HG03196 (cell line): Measurements from ENCODE around the gene MBD4.
A peak's percentile ranks its signal among the peaks of the same experiment; 100 is the strongest.
"Not testable (repeated sequence)": the region's sequence is repeated elsewhere in the genome, so short reads cannot be mapped to it uniquely, and the experiment has no call there.

Experiments
- ATAC-seq: cut with Tn5 transposase; IDR thresholded peaks from one replicate; pipeline ENCODE4 v1.9.1; 2021; ENCODE audit not compliant: unreplicated experiment

MBD4 gene

DNA sequence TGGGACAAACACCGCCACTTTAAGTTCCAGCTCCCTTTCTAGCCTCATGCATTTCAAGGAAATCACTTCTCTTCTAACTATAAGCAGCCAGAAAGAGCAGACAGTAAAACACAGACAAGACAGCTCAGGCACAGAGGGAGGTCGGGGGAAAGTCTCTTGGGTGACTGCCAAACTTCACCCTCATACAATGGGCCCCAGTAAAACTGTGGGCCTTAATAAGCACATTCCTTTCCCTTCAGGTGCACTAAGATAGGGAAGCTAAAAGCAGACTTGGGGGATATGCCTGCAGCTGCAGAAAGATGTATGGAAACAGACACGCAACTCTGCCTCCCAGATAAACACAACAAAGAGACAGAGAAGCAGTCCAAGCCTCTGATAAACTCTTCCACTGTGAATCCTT, 26.5 kb downstream of the MBD4 start:
- not testable (repeated sequence) for ATAC-seq

DNA sequence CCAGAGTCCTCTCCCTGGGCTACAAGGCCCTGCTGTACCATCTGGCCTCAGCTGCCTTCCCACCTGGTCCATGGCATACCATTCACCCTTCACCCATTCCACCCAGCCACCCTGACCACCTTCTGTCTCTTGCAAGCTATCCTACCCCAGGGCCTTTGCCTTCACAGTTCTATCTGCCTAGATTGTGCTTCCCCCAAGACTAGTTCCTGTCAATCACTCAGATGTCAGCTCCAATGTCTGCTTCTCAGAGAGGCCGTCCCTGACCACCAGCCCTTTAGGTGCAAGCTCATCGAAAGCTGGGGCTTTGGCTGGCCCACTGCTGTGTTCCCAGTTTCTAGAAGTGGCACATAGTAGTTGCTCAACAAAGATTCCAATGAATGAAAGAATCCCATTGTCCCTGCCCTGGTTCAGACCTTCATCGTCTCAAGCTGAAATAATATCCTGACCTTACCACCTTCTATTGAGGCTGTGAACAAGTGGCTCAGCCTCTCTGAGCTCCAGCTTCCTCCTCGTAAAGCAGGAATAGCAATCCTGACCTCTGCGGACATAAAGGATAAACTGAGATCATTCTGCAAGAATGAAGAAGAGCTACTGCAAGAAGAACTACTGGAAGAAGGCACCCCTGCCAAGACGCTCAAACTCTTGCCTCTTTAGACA, 27.1 kb downstream of the MBD4 start:
- ATAC-seq = no peak

DNA sequence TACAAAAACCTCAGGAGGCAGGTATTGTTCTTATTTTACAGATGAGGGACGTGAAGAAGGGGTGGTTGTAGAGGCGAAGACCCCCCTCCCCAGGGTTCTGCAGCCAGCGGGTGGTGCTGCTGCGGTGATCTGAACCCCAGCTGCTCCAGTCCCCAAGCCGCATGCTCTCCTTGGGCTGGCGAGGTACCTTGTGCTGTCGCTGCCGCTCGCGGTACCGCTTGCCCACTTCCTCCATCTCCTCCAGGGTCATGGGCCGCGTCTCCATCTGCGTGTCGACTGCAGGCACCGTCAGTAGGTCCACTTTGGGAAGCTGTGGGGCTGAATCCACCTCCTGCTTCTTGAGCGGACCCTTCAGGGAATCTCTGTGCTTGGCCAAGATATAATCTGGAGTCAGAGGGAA, 28.8 kb downstream of the MBD4 start:
- ATAC-seq = no peak

DNA sequence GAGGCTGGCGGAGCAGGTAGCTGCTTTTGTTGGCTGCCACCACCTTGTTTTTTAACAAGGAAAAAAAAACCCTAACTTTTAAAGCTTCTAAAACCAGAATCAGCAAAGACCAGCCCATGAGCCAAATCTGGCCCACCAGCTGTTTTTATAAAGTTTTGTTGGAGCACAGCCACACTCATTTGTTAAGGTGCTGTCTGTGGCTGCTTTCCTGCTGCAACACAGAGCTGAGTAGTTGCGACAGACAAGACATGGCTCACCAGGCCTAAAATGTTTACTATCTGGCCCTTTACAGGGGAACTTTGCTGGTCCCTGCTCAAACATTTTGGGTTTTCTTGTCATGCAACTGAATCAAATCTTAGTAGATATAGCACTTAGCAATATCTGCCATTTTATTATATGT, 30.2 kb downstream of the MBD4 start:
- ATAC-seq = no peak

DNA sequence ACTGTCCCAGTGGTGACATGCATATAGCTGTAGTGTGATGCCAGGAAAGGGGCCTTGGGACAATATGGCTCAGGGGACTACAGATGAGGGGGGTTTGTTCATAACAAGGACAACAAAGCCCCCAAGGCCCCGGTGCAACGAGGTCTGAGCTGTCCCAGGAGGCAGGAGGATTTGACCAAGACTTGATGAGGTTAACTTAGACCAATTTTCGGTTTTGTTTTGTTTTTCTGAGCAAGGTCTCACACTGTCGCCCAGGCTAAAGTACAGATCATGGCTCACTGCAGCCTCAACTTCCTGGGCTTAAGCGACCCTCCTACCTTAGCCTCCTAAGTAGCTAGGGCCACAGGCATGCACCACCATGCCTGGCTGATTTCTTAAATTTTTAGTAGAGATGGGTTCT, 35.1 kb downstream of the MBD4 start:
- ATAC-seq = no peak

DNA sequence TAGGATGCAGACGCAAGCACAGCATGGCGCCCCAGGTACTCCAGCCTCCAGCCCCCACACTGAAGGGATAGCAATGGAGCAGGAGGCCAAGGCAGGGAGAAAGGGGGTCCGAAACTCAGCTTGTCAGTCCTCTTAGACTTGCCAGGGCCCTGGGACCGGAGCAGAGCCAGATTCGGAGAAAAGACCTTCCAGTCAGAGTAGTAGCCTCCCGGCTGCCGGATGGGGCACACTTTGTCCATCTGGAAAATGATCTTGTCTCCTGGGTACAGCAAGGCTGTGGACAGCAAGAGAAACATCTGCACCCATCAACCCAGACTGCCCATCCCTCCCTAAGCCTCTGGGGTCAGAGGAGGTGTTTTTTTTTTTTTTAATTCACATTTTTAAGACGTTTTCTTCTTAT, 35.6 kb downstream of the MBD4 start:
- ATAC-seq = no peak

DNA sequence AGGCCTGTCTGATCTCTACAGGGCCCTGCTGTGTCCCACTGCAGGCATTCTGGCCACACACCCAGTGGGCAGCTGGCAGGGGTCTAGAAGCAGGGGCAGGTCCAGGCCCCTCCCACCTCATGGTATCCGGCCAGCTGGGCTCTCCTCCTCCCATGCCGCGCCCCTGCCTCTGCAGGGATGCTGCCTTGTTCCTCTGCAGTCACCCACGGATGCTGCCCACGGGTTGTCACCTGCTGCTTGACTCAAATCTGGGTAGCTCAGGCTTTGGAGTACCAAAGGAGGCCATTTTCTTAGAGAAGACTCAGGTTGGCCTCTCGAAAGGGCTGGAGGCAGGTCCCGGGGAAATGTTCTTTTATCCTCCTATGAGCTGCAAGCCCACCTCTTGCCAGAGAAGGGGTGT, 36.3 kb downstream of the MBD4 start:
- ATAC-seq = no peak

DNA sequence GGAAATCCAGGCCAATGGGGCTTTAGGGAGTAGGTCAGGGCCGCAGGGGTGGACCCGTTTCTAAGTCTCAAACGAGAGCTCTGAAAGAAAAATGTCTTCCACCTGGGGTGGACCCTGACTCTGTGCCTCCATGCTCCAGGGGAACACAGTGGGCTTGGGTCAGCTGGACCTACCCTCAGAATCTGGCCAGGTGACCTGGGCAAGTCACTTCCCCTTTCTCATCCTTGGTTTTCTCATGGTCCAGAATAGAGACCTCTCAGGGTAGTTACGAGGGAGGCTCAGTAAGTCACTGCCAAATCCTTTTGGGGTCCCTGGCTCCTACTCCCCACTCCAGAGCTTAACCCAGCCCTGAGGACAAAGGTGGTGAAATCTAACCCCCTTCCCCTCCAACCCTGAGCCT, 37.1 kb downstream of the MBD4 start:
- ATAC-seq = no peak

DNA sequence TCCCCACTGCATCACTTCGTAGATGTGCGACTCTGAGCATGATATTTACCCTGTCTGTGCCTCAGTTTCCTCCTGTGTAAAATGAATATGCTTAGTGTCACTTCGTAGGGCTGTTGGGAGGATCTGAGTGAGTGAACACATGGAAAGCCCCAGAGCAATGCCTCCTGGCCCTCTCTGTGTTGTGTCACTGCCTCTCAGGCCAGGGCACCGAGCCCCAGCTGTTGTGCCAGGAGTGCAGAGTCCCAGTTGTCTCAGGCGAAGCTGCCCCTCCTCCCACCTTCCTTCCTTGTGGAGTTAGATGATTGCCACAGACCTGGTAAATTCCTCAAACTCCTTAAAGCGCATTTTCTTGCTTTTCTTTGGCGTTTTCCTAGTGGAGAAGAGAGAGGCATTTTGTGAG, 37.5 kb downstream of the MBD4 start:
- ATAC-seq = no peak

DNA sequence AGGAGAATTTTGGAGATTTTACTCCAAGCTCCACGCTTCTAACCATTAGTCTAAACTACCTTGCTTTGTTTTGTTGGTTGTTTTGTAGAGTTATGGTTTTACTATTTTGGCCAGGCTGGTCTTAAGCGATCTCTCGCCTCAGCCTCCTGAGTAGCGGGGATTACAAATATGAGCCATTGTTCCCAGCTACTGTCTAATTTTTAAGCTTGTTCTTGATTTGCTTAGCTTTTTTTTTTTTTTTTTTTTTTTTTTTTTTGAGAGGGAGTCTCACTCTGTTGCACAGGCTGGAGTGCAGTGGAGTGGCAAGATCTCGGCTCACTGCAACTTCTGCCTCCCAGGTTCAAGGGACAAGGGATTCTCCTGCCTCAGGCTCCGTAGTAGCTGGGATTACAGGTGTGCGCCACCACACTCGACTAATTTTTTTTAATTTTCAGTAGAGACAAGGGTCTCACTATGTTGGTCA, 39.8 kb downstream of the MBD4 start:
- peak; percentile 8 for ATAC-seq

DNA sequence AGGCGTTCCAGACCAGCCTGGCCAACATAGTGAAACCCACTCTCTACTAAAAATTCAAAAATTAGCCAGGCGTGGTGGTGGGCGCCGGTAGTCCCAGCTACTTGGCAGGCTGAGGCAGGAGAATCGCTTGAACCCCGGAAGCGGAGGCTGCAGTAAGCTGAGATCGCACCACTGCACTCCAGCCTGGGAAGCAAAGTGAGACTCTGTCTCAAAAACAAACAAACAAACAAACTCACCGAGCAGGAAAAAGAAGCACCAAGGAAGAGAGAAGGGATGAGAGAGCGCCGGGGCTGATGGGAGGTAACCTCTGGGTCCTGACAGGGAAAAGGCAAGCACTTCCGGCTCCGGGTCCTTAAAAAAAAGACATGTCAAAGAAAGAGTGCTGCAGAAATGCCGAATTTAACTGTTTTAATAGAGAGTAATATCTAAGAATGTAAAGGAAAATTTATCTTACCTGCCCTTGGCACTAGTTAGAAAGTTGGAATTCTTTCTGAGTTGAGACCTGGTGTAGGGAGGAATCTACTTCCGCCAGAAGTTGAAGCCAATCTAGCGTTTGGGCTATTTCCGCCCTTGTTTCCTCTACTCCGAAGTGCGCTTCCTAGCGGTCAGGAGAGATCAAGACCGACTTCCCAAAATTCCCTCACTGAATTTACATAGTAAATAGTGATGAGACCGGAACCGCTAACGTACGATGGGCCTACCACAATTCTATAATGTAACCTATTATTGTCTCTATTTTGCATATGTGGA, 40.4 kb downstream of the MBD4 start:
- peak; percentile 66 for ATAC-seq

DNA sequence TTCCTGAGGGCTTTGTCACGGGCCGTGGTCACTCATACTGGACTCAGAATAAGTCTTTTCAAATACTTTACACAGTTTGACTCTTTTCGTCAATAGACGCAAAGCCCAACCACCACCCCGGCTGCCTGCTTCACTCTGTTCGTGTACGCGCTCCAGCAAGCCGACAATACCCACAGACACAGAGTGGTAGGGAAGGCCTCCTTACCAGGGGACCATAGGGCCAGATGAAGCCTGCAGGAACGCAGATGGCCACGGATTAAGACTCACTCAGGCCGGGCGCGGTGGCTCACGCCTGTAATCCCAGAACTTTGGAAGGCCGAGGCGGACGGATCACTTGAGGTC, 41.0 kb downstream of the MBD4 start:
- ATAC-seq = no peak

DNA sequence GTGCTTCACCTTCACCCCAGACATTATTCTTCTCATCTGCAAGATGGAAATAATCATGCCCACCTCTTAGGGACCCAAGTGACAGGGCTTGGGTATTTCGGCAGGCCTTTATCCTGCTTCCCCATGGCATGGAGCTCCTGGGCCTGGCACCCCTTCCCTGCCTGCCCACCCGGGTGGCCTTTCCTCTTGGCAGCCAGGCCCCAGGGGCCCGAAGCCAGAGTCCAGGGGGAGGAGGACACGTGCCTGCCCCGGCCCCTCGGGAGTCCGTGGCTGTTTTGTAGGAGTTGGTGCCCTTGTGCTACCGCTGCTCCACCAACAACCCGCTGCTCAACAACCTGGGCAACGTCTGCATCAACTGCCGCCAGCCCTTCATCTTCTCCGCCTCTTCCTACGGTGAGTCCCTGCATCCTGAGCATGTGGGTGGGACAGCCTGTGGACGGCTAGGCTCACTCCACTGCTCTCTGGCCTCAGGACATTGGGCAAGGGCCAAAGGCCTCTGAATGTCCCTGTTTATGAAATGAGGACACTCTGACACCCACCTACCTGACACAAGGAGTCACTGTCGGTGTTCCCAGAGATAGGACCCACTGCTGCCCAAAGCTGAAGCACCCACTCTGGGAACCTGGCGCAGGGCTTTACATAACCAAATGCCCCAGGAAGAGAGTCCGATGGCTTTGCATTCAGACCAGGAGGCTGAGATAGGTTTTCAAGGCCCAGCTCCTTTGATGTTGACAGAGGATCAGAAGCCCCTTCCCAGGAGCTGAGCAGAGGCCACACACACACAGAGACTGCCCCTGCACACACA, 45.8 kb downstream of the MBD4 start:
- ATAC-seq = not testable (repeated sequence)

DNA sequence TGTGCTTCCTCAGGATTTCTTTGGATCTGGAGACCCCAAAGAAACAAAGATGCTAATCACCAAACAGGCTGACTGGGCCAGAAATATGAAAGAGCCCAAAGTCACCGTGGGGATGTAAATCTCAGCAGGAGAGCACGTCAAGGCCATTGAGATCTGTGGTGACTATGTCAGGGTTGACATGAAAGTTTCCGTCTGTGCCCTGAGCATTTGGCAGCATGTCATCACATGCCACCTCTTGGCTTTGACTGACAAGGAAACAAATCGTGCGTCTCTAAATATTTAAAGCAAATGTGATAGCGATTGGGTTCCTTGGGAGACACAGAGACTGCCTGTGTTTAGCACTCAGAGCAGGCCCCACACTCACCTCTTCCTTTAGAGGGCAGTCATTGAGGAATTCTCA, 46.5 kb downstream of the MBD4 start:
- ATAC-seq = no peak

DNA sequence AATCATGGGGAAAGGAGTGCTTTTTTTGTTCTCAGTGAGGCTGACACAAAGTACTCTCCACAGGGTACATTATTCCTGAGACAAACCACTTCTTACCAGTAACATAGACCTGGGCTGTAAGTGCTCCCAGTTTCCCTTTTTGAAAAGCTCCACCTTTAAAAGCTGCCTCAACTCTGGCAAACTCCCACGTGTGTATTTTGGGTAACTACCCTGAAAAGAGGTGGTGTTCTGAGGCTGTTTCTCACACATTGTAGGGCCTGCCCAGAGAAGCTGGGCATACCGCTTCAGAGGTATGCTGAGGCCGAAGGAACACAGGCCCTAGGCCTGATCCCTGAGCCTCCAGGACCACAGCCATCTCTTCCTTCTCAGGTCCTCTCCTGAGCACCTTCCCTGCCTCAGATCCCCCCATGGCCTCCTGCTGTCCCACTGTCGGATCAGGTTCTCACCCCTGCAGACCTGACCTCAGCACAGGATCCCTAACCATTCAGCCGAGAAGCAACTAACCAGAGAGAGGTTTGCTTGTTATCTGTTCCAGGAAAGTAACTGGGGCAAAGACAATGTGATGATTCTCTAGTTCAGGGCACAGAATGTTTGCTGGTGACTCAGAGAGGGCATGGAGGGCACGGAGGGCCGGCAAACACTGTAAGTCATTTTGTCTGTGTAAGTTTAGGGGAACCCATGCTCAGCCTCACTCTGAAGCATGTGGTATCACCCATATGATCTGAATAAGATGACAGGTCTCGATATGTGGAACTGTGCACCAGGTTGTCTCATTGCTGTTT, 47.5 kb downstream of the MBD4 start:
- ATAC-seq = not testable (repeated sequence)

DNA sequence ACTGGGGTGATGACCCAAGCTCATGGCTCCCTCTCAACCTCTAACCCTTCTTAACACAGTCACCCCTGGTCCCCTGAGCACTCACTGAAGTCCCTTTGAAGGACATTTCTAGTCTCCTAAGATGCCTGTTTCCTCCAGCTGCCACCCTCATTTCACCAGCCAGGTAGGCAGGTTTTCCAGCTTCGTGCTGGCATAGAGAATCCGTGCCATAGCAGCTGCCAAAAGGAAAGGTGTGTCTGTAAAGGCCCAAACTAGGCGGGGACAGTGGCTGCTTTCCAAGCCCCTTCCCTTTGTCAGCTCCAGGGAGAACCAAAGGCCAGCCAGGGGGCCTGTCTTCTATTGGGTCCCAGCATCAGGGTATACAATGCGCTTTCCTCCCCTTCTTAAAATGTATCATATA, 48.2 kb downstream of the MBD4 start:
- not testable (repeated sequence) for ATAC-seq

DNA sequence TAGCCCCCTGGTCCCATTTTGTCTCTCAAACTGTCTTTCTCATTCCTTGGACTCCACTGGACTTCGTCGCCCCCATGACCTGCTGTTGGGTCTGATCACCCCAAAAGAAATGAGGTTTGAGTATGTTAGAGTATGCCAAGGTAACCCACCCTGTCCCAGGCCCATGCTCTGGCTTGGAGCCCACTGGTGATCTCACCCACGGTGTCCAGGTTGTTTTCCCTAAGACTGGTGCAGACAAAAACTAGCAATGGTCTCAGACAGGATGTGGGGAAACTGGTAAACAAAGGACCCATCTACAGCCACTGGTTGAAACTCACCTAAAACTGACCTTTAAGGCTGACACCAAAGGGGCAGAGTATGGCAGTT, 50.2 kb downstream of the MBD4 start:
- no peak for ATAC-seq

DNA sequence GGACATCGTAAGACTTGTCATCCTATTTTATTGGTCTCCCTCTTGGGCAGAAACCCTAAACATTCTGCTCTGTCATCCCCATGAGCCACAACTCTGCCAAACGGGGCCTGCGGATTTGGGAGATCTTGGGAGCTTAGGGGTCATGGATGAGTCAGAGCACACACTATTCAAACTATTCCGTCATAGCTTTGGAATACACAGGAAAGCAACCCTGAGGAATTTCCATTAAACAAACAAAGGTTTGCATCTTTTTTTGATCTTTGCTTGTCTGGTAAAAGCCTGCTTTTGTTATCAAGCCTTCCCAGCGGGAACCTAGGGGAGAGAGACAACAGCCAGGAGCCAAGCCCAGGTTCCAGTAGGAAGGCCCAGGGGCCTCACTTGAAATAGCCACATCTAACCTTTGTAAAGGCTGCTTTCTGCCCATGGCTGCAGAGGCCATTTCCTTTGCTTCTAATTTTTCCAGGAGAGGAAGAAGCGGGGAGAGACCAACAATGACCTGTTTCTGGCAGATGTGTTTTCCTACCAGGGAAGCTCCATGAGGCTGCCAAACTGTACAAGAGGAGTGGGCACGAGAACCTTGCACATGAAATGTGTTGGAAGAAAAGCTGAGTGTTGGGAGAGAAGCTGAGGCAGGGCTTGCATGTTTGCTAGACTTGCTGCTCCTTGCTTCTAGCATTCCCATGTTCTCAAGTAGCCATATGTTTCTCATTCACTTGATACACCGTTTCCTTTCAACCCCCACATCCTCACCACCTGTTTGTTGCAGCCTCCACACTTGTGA, 50.8 kb downstream of the MBD4 start:
- ATAC-seq = not testable (repeated sequence)

DNA sequence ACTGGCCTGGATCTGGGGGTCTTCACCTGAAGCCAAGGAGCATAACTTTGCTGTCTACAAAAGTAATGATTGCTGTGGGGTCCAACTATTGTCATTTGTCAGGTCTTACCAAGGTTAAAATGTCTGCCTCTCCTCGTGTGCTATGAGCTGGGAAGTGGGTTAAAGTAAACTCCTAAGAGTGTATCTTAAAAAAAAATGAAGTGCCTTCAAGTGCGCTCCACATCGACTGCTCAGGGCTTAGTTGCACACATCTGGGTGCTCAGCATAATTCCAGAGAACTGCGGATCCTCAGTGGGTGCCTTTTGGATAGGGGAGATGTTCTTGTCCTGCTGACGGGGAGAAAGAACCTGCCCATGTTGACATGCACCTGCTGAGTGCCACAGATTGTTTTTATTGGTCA, 52.3 kb downstream of the MBD4 start:
- ATAC-seq = no peak

DNA sequence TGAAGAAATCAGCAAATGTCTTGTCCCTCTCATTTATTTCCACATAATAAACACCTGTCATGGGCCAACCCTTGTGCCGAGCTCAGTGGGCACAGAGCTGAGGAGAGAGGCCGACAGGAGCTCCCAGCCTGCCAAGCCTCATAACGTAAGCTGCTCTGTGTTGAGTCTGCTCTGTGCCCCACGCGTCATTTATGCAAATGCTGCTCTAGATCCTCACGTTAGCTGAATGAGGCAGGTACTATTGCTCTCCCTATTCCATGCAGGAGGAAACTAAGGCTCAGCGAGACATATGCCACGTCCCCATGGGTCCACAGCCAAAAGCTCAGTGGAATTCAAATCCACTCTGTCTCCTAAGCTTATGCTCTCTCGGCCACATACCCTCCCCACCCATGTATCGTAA, 52.8 kb downstream of the MBD4 start:
- ATAC-seq = no peak

DNA sequence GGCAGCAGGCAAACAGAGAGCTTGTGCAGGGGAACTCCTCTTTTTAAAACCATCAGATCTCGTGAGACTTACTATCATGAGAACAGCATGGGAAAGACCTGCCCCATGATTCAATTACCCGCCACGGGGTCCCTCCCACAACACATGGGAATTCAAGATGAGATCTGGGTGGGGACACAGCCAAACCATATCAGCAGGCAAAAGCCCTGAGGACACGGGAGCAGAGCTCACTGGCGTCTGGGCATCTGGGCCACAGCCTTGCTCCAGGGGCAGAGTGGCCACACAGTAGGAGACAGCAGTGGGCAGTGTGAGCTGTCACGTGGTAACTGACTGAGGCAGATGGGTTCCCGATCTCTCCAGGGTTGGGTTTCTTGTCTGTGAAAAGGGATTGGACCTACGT, 54.2 kb downstream of the MBD4 start:
- not testable (repeated sequence) for ATAC-seq
